Liver (tissue), 3 donors: ENCODE measurements around the gene TMTC2.

Experiments
- CTCF ChIP-seq: fragments of 150-350 bp; IDR thresholded peaks from 2 replicates; pipeline ENCODE4 v1.5.1; 2017; ENCODE audit warnings: improper control_type of control experiment, low read depth, low read length; ENCODE audit not compliant: missing input control
- GABPA ChIP-seq, 2 donors: IDR thresholded peaks in 1 of 2; conservative IDR thresholded peaks in 1 of 2; 2 replicates each; pipeline ENCODE4 v1.6.1; 2016; ENCODE audit warnings: antibody characterized with exemption in 2 of 2, mild to moderate bottlenecking in 1 of 2, moderate library complexity in 1 of 2
- HNF4A ChIP-seq, 2 donors: conservative IDR thresholded peaks; 2 replicates each; pipeline ENCODE4 v1.6.1; 2016; ENCODE audit warnings: antibody characterized with exemption in 2 of 2, mild to moderate bottlenecking in 2 of 2
- JUND ChIP-seq, 2 donors: IDR thresholded peaks; 2 replicates each; pipeline ENCODE4 v1.6.1; 2016; ENCODE audit warnings: antibody characterized with exemption in 2 of 2
- MAX ChIP-seq: IDR thresholded peaks from 2 replicates; pipeline ENCODE4 v1.6.1; 2016; ENCODE audit warnings: antibody characterized with exemption
- RAD21 ChIP-seq, 2 donors: IDR thresholded peaks; 2 replicates each; pipeline ENCODE4 v1.6.1; 2016; ENCODE audit warnings: antibody characterized with exemption in 2 of 2, mild to moderate bottlenecking in 2 of 2
- REST ChIP-seq: IDR thresholded peaks from 2 replicates; pipeline ENCODE4 v1.6.1; 2016; ENCODE audit warnings: antibody characterized with exemption, mild to moderate bottlenecking
- RXRA ChIP-seq, 2 donors: IDR thresholded peaks; 2 replicates each; pipeline ENCODE4 v1.6.1; 2017 to 2018; ENCODE audit warnings: antibody characterized with exemption in 2 of 2, mild to moderate bottlenecking in 1 of 2
- SP1 ChIP-seq: IDR thresholded peaks from 2 replicates; pipeline ENCODE4 v1.6.1; 2018; ENCODE audit warnings: antibody characterized with exemption, mild to moderate bottlenecking
- YY1 ChIP-seq: IDR thresholded peaks from 2 replicates; pipeline ENCODE4 v1.6.1; 2016; ENCODE audit warnings: antibody characterized with exemption, mild to moderate bottlenecking
- TF ChIP-seq, protein P1 (sequence below): IDR thresholded peaks from 2 replicates; pipeline ENCODE4 v1.6.1; 2016; ENCODE audit warnings: antibody characterized with exemption
- donor health status: healthy.
- donor health status: healthy.

DNA sequence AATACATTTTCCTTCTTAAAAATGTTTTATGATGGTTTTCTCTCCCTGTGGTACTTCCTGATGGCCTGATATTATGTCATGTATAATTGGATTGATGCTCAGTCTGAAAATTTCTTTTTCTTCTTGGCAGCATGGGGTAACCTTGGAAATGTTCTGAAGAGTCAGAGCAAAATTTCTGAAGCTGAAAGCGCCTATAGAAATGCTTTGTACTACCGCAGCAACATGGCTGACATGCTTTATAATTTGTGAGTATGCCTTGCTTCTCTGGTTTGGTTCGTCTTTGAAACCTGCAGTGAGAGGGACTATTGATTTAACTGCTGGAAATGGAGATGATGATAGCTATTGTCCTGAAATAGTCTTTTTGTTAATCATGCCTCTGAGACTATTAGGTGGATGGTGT is 243.6 kb downstream of the TMTC2 start:
- TF ChIP-seq CTCF = no peak
- no peak for TF ChIP-seq GABPA (IDR thresholded peaks at IDR 0.05 in 1 of 2, conservative IDR thresholded peaks at IDR 0.05 in 1 of 2)
- no peak for TF ChIP-seq RAD21 (IDR thresholded peaks at IDR 0.05)
- TF ChIP-seq RXRA (IDR thresholded peaks at IDR 0.05) = no peak
- TF ChIP-seq MAX = no peak
- TF ChIP-seq JUND (IDR thresholded peaks at IDR 0.05) = no peak
- no peak for TF ChIP-seq YY1
- no peak for TF ChIP-seq REST
- no peak for TF ChIP-seq SP1
- TF ChIP-seq, protein P1, sequence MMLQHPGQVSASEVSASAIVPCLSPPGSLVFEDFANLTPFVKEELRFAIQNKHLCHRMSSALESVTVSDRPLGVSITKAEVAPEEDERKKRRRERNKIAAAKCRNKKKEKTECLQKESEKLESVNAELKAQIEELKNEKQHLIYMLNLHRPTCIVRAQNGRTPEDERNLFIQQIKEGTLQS = no peak
- TF ChIP-seq HNF4A (conservative IDR thresholded peaks at IDR 0.05) = no peak
